Endothelial cell of umbilical vein (primary cell): ENCODE results near the gene NDUFA13. TPM values are rescaled to one million over a fixed set of nuclear protein-coding genes. Genes with fewer than 3 reads are reported as not detected.

Experiments used
- BruUV-seq: library from RNA; stranded (reverse); fragments of 400-500 nt; replicated peaks from 2 replicates; lab custom pipeline; 2021; lab: Mats Ljungman, UMichigan
- CTCF ChIA-PET: fragments of 300-600, 350-600 bp; sonication (Branson Sonifier 250); formaldehyde crosslinking; loops from one replicate; lab custom pipeline; 2021; ENCODE audit warnings: antibody characterized with exemption, inconsistent platforms; lab: Charles Lee
- POLR2A ChIA-PET: fragments of 300-600, 350-600 bp; sonication (Branson Sonifier 250); formaldehyde crosslinking; loops from one replicate; lab custom pipeline; 2021; ENCODE audit warnings: antibody characterized with exemption, inconsistent platforms; lab: Charles Lee
- DNase-seq: peaks from one replicate; pipeline ENCODE4 v3.0.0-alpha.2; 2011; ENCODE audit warnings: low read depth, low spot score
- FAIRE-seq: peaks from 2 replicates; lab custom pipeline; 2011; peaks lifted over from hg19 to GRCh38; lab: Jason Lieb, UNC
- H2AFZ ChIP-seq: 2 replicates; pipeline ENCODE4 v1.6.0; 2012; ENCODE audit warnings: low read depth, low read length, control low read depth, inconsistent platforms
- H3K27ac ChIP-seq: 2 replicates; pipeline ENCODE4 v1.5.1; 2011; ENCODE audit warnings: low read depth, mild to moderate bottlenecking, control low read depth, low read length, moderate library complexity; ENCODE audit not compliant: insufficient read depth
- H3K27me3 ChIP-seq, 2 experiments: 2 replicates each; pipeline versions ENCODE4 v1.6.0 to v1.6.1; 2011; ENCODE audit warnings: low read length in 2 of 2, mixed read lengths in 1 of 2; ENCODE audit not compliant: control insufficient read depth in 2 of 2, insufficient read depth in 2 of 2
- H3K36me3 ChIP-seq, 2 experiments: 2 replicates in 1 of 2; 3 replicates in 1 of 2; pipeline ENCODE4 v1.5.1; 2011; ENCODE audit warnings: low read length in 2 of 2, mild to moderate bottlenecking in 1 of 2, moderate library complexity in 1 of 2; ENCODE audit not compliant: control insufficient read depth in 2 of 2, insufficient read depth in 2 of 2; ENCODE audit errors: extremely low read depth in 1 of 2
- H3K4me1 ChIP-seq: 3 replicates; pipeline ENCODE4 v1.5.1; 2011; ENCODE audit warnings: mild to moderate bottlenecking, low read length; ENCODE audit not compliant: control insufficient read depth, insufficient read depth; ENCODE audit errors: extremely low read depth
- H3K4me2 ChIP-seq: 2 replicates; pipeline ENCODE4 v1.6.1; 2011; ENCODE audit warnings: low read length, control low read depth, mixed read lengths; ENCODE audit not compliant: insufficient read depth
- H3K4me3 ChIP-seq, 3 experiments: fragments of 200-600 bp in 1 of 3; sonication (generic), shearing (Covaris generic) in 1 of 3; replicated peaks in 1 of 3; 2 replicates each; pipeline ENCODE4 v1.5.1; 2011 to 2016; ENCODE audit warnings: control low read depth in 3 of 3, low read length in 3 of 3, mild to moderate bottlenecking in 2 of 3, inconsistent platforms in 1 of 3, low read depth in 1 of 3, moderate library complexity in 1 of 3; ENCODE audit not compliant: insufficient read depth in 1 of 3
- H3K79me2 ChIP-seq: 2 replicates; pipeline ENCODE4 v1.6.0; 2012; ENCODE audit warnings: low read length, inconsistent platforms; ENCODE audit not compliant: control insufficient read depth, insufficient read depth
- H3K9ac ChIP-seq: replicated peaks from 2 replicates; pipeline ENCODE3; 2011; ENCODE audit warnings: low read length, control low read depth; ENCODE audit not compliant: insufficient read depth; ENCODE audit errors: extremely low read depth
- H3K9me1 ChIP-seq: replicated peaks from 3 replicates; pipeline ENCODE4 v1.6.0; 2011; ENCODE audit warnings: mild to moderate bottlenecking, low read length; ENCODE audit not compliant: control insufficient read depth, insufficient read depth; ENCODE audit errors: extremely low read depth
- H3K9me3 ChIP-seq: replicated peaks from 2 replicates; pipeline ENCODE4 v1.5.1; 2012; ENCODE audit warnings: low read length, inconsistent platforms; ENCODE audit not compliant: control insufficient read depth, insufficient read depth
- H4K20me1 ChIP-seq: replicated peaks from 2 replicates; pipeline ENCODE3; 2011; ENCODE audit warnings: mild to moderate bottlenecking, low read length; ENCODE audit not compliant: control insufficient read depth, insufficient read depth; ENCODE audit errors: extremely low read depth
- CTCF ChIP-seq, 2 donors: IDR thresholded peaks; 1 replicate in 1 of 2; 2 replicates in 1 of 2; pipeline ENCODE4 v1.5.1; 2011; ENCODE audit warnings: low read length in 2 of 2, mild to moderate bottlenecking in 2 of 2, moderate library complexity in 2 of 2, control low read depth in 1 of 2, inconsistent platforms in 1 of 2, low read depth in 1 of 2; ENCODE audit not compliant: insufficient read depth in 1 of 2; ENCODE audit errors: extremely low read depth in 1 of 2
- EZH2 ChIP-seq: IDR thresholded peaks from 2 replicates; pipeline ENCODE4 v1.6.1; 2012; ENCODE audit warnings: borderline replicate concordance, low read depth, mild to moderate bottlenecking, moderate library complexity, low read length, inconsistent platforms; ENCODE audit not compliant: severe bottlenecking
- FOS ChIP-seq: IDR thresholded peaks from 2 replicates; pipeline ENCODE4 v1.6.1; 2011; ENCODE audit warnings: mild to moderate bottlenecking, low read length, moderate library complexity, borderline replicate concordance; ENCODE audit not compliant: insufficient read depth
- GATA2 ChIP-seq: IDR thresholded peaks from 2 replicates; pipeline ENCODE4 v1.7.0; 2011; ENCODE audit warnings: low read depth, mild to moderate bottlenecking, moderate library complexity, mixed read lengths, low read length; ENCODE audit not compliant: insufficient read length, insufficient read depth
- JUN ChIP-seq: IDR thresholded peaks from 2 replicates; pipeline ENCODE4 v1.6.1; 2011; ENCODE audit warnings: borderline replicate concordance, low read depth; ENCODE audit not compliant: insufficient read length, insufficient read depth
- MAX ChIP-seq: IDR thresholded peaks from 2 replicates; pipeline ENCODE4 v1.6.1; 2011; ENCODE audit not compliant: insufficient read depth, insufficient read length
- MYC ChIP-seq: IDR thresholded peaks from one replicate; pipeline ENCODE4 v1.6.1; 2011; ENCODE audit warnings: mild to moderate bottlenecking, low read depth, low read length
- POLR2A ChIP-seq: IDR thresholded peaks from 2 replicates; pipeline ENCODE4 v1.6.1; 2012; ENCODE audit warnings: low read depth, mild to moderate bottlenecking, control low read depth, low read length
- POLR2AphosphoS5 ChIP-seq: IDR thresholded peaks from 2 replicates; pipeline ENCODE4 v1.6.1; 2012; ENCODE audit warnings: low read depth, mild to moderate bottlenecking, control low read depth, low read length, moderate library complexity; ENCODE audit not compliant: insufficient read depth
- dilution Hi-C: fragments of 300-500 bp; cut with MboI; formaldehyde crosslinking; loops from one replicate; pipeline ENCODE4 v1.15.0; 2019; ENCODE audit warnings: low sequenced_read_pairs; ENCODE audit not compliant: extremely low pct_ligation_motif_present
- intact Hi-C: fragments of 100-400 bp; cut with micrococcal nuclease; formaldehyde crosslinking; loops from one replicate; pipeline ENCODE4 v1.10.0; 2022
- polyA plus RNA-seq, 4 experiments: library from polyadenylated mRNA; depleted of rRNA in 3 of 4; stranded (reverse) in 3 of 4; unstranded in 1 of 4; fragments of >200 nt; gene quantifications; 2 replicates each; pipeline versions ENCODE4 v1.2.1 to v1.2.3, GENCODE V29; 2011 to 2012; ENCODE audit warnings: missing spikeins in 1 of 4
- total RNA-seq: library from RNA; stranded (reverse); gene quantifications from 2 replicates; pipeline ENCODE4 v1.2.3, GENCODE V29; 2021

NDUFA13 gene
- total and polyA plus RNA-seq, 2 donors (not counting 3 experiments of a cell fraction or from before 2014, with no cell fraction given) = 246 to 799 TPM

- no TSS peak for BruUV-seq
- intact Hi-C loops = no loop called here
- CTCF ChIA-PET = interaction anchor here (0.6 to 5.6 kb wide), 3 partner anchors 22 to 429 kb away, joined by 4 to 45 read pairs (median 44); no protein-coding TSS in a partner anchor
Observed at GRCh38 chr19:19530423-19530804, 14.4 kb downstream of the NDUFA13 start.

More at GRCh38 chr19:19530423-19530804, 14.4 kb downstream of the NDUFA13 start:
- H3K4me1 ChIP-seq = no peaks in the 10 kb centered on the region
- FAIRE-seq (no peak), DNase-seq (no peak)
- no peaks in the 10 kb centered on the region for H3K27me3 ChIP-seq
- no peaks in the 10 kb centered on the region for H3K9me1 ChIP-seq
- H3K4me3 ChIP-seq = no peak overlapping the region
- H2AFZ ChIP-seq = no peak overlapping the region
- TF ChIP-seq EZH2 = no peak
- TF ChIP-seq GATA2 = no peak
- no peak for TF ChIP-seq MYC
- TF ChIP-seq FOS = no peak
- no peak for TF ChIP-seq MAX
- TF ChIP-seq POLR2AphosphoS5 = no peak
- TF ChIP-seq JUN = no peak
- TF ChIP-seq CTCF (IDR thresholded peaks at IDR 0.05; ENCODE audit: extremely low read depth in 1 of 2, insufficient read depth in 1 of 2, low read depth in 1 of 2, low read length in 2 of 2) = no peak
- no peak for TF ChIP-seq POLR2A
- H3K79me2 ChIP-seq = no peaks in the 10 kb centered on the region
- no peak overlapping the region for H3K27ac ChIP-seq
- POLR2A ChIA-PET = no interaction called here
- no peak overlapping the region for H3K9ac ChIP-seq
- no peaks in the 10 kb centered on the region for H4K20me1 ChIP-seq
- dilution Hi-C loops = no loop called here
- H3K36me3 ChIP-seq = no peaks in the 10 kb centered on the region
- no peaks in the 10 kb centered on the region for H3K9me3 ChIP-seq
- H3K4me2 ChIP-seq = no peak overlapping the region
